HepG2 (cell line): ENCODE results near the gene PODXL. TPM values are rescaled to one million over a fixed set of nuclear protein-coding genes. Genes with fewer than 3 reads are reported as not detected.

ENCODE experiments used
- ATAC-seq: fragments of 200-7000 bp; cut with Tn5 transposase; 3 replicates; pipeline ENCODE4 v1.9.1; 2020; ENCODE audit warnings: mild to moderate bottlenecking, moderate library complexity
- BruUV-seq: library from RNA; stranded (reverse); fragments of 400-500 nt; replicated peaks from 2 replicates; lab custom pipeline; 2021; lab: Mats Ljungman, UMichigan
- CTCF ChIA-PET: fragments of 300-600 bp; formaldehyde crosslinking; extraction: SDS; loops from one replicate; lab custom pipeline; 2021; ENCODE audit warnings: low total read pairs, inconsistent platforms, low intra/inter-chr PET ratio; lab: Yijun Ruan, JAX
- POLR2A ChIA-PET: fragments of 350-600 bp; sonication (Branson Sonifier 250); formaldehyde crosslinking; loops from one replicate; lab custom pipeline; 2020; ENCODE audit warnings: antibody characterized with exemption, inconsistent platforms; lab: Yijun Ruan, JAX
- DNase-seq: peaks from one replicate; pipeline ENCODE4 v3.0.0-alpha.2; 2015; ENCODE audit warnings: low spot score
- FAIRE-seq: peaks from 3 replicates; lab custom pipeline; 2011; peaks lifted over from hg19 to GRCh38; lab: Jason Lieb, UNC
- H2AFZ ChIP-seq: one replicate; pipeline ENCODE4 v1.6.1; 2011; ENCODE audit warnings: low read length, inconsistent platforms
- H3K27ac ChIP-seq: fragments of 300-600 bp; 3 replicates; pipeline ENCODE4 v1.8.0; 2011; ENCODE audit warnings: mixed run types, mild to moderate bottlenecking, mixed read lengths, low read length, inconsistent platforms; ENCODE audit not compliant: insufficient read depth; ENCODE audit errors: extremely low read length
- H3K27me3 ChIP-seq, 2 experiments: fragments of 200-600 bp in 1 of 2; 2 replicates in 1 of 2; 3 replicates in 1 of 2; pipeline versions ENCODE4 v1.6.0 to v1.8.0; 2011; ENCODE audit warnings: low read length in 2 of 2, mild to moderate bottlenecking in 2 of 2, moderate library complexity in 2 of 2, inconsistent platforms in 1 of 2; ENCODE audit not compliant: insufficient read depth in 2 of 2, control insufficient read depth in 1 of 2
- H3K36me3 ChIP-seq, 2 experiments: fragments of 200-600 bp in 1 of 2; replicated peaks in 1 of 2; 2 replicates in 1 of 2; 3 replicates in 1 of 2; pipeline versions ENCODE4 v1.5.1 to v1.8.0; 2011; ENCODE audit warnings: low read length in 2 of 2, inconsistent platforms in 1 of 2; ENCODE audit not compliant: insufficient read depth in 2 of 2, control insufficient read depth in 1 of 2
- H3K4me1 ChIP-seq: 2 replicates; pipeline ENCODE4 v1.5.1; 2012; ENCODE audit warnings: low read length, inconsistent platforms; ENCODE audit not compliant: insufficient read depth
- H3K4me2 ChIP-seq: 2 replicates; pipeline ENCODE4 v1.6.0; 2011; ENCODE audit warnings: low read depth, low read length, inconsistent platforms
- H3K4me3 ChIP-seq, 3 experiments: fragments of 200-600 bp in 1 of 3; sonication (generic), shearing (Covaris generic) in 1 of 3; replicated peaks in 1 of 3; 2 replicates each; pipeline ENCODE4 v1.5.1; 2011 to 2016; ENCODE audit warnings: low read length in 3 of 3, inconsistent platforms in 2 of 3, low read depth in 2 of 3, mild to moderate bottlenecking in 2 of 3, control low read depth in 1 of 3, mixed read lengths in 1 of 3; ENCODE audit not compliant: insufficient read depth in 1 of 3
- H3K79me2 ChIP-seq: one replicate; pipeline ENCODE4 v1.6.1; 2011; ENCODE audit warnings: low read length, inconsistent platforms; ENCODE audit not compliant: insufficient read depth
- H3K9ac ChIP-seq: 2 replicates; pipeline ENCODE4 v1.6.0; 2011; ENCODE audit warnings: mild to moderate bottlenecking, low read depth, low read length, inconsistent platforms; ENCODE audit not compliant: insufficient read depth
- H3K9me3 ChIP-seq: 2 replicates; pipeline ENCODE4 v1.5.1; 2012; ENCODE audit warnings: mild to moderate bottlenecking, low read length
- H4K20me1 ChIP-seq: 2 replicates; pipeline ENCODE4 v1.6.0; 2011; ENCODE audit warnings: inconsistent platforms, mild to moderate bottlenecking, low read length, moderate library complexity; ENCODE audit not compliant: insufficient read depth
- ATF2 ChIP-seq: sonication (generic); formaldehyde crosslinking; IDR thresholded peaks from 2 replicates; pipeline ENCODE4 v1.4.0; 2020; ENCODE audit warnings: missing genetic modification reagents
- ATF4 ChIP-seq, 2 experiments: fragments of 450-650 bp in 1 of 2; sonication (generic) in 1 of 2; formaldehyde crosslinking; IDR thresholded peaks; 2 replicates each; pipeline versions ENCODE4 v1.5.0 to v1.8.0; 2020 to 2022; ENCODE audit warnings: mild to moderate bottlenecking in 1 of 2, missing genetic modification reagents in 1 of 2
- CERS6 ChIP-seq: sonication (generic); formaldehyde crosslinking; IDR thresholded peaks from 2 replicates; pipeline ENCODE4 v1.5.0; 2020; ENCODE audit warnings: missing genetic modification reagents
- FOXP1 ChIP-seq, 2 experiments: fragments of 450-650 bp in 1 of 2; IDR thresholded peaks; 2 replicates each; pipeline ENCODE4 v1.6.1; 2017 to 2018; ENCODE audit warnings: antibody characterized with exemption in 1 of 2
- HES4 ChIP-seq: sonication (generic); formaldehyde crosslinking; IDR thresholded peaks from 2 replicates; pipeline ENCODE4 v1.9.0; 2021; ENCODE audit warnings: mild to moderate bottlenecking, missing genetic modification reagents, borderline replicate concordance
- JARID2 ChIP-seq: sonication (generic); formaldehyde crosslinking; IDR thresholded peaks from 2 replicates; pipeline ENCODE4 v1.8.1; 2023; ENCODE audit warnings: missing genetic modification reagents, inconsistent platforms; ENCODE audit not compliant: insufficient replicate concordance
- MIER3 ChIP-seq: IDR thresholded peaks from 2 replicates; pipeline ENCODE4 v1.6.1; 2016; ENCODE audit warnings: missing compliant biosample characterization, borderline replicate concordance
- RBM22 ChIP-seq: fragments of 200-400 bp; formaldehyde crosslinking; optimal IDR thresholded peaks from 2 replicates; pipeline ENCODE3; 2017; ENCODE audit warnings: mild to moderate bottlenecking, low read length, moderate library complexity
- RFX1 ChIP-seq: fragments of 450-650 bp; IDR thresholded peaks from 2 replicates; pipeline ENCODE4 v1.6.1; 2017
- TAF1 ChIP-seq: sonication (generic); formaldehyde crosslinking; IDR thresholded peaks from 2 replicates; pipeline ENCODE4 v1.4.0; 2020; ENCODE audit warnings: missing genetic modification reagents
- TBX2 ChIP-seq: sonication (generic); formaldehyde crosslinking; IDR thresholded peaks from 2 replicates; pipeline ENCODE4 v1.5.0; 2020; ENCODE audit warnings: missing genetic modification reagents, mild to moderate bottlenecking, borderline replicate concordance
- ZBTB1 ChIP-seq: sonication (generic); formaldehyde crosslinking; IDR thresholded peaks from 2 replicates; pipeline ENCODE4 v1.4.0; 2020; ENCODE audit warnings: missing genetic modification reagents, borderline replicate concordance
- ZFP62 ChIP-seq: sonication (generic); formaldehyde crosslinking; IDR thresholded peaks from 2 replicates; pipeline ENCODE4 v1.4.0; 2020; ENCODE audit warnings: missing genetic modification reagents
- ZKSCAN8 ChIP-seq: IDR thresholded peaks from 2 replicates; pipeline ENCODE4 v1.6.1; 2016; ENCODE audit warnings: borderline replicate concordance, missing genetic modification reagents, missing compliant biosample characterization
- ZNF121 ChIP-seq: sonication (generic); formaldehyde crosslinking; IDR thresholded peaks from 2 replicates; pipeline ENCODE4 v1.5.0; 2020; ENCODE audit warnings: mild to moderate bottlenecking, missing genetic modification reagents
- ZNF143 ChIP-seq: sonication (generic); formaldehyde crosslinking; IDR thresholded peaks from 2 replicates; pipeline ENCODE4 v1.4.0; 2020; ENCODE audit warnings: missing genetic modification reagents
- ZNF180 ChIP-seq: sonication (generic); formaldehyde crosslinking; IDR thresholded peaks from 2 replicates; pipeline ENCODE4 v1.4.0; 2020; ENCODE audit warnings: low read depth, missing genetic modification reagents, borderline replicate concordance
- ZNF317 ChIP-seq: sonication (generic); formaldehyde crosslinking; IDR thresholded peaks from 2 replicates; pipeline ENCODE4 v1.5.0; 2020; ENCODE audit warnings: mild to moderate bottlenecking, missing genetic modification reagents
- ZNF441 ChIP-seq: sonication (generic); formaldehyde crosslinking; IDR thresholded peaks from 2 replicates; pipeline ENCODE4 v1.7.0; 2021; ENCODE audit warnings: missing genetic modification reagents, borderline replicate concordance
- ZNF775 ChIP-seq: sonication (generic); formaldehyde crosslinking; IDR thresholded peaks from 2 replicates; pipeline ENCODE4 v1.4.0; 2020; ENCODE audit warnings: missing genetic modification reagents, mild to moderate bottlenecking, moderate library complexity, borderline replicate concordance
- WGBS: methylation state at CpG from one replicate; pipeline ENCODE4 v1.1.6; 2017; ENCODE audit warnings: low lambda C conversion rate; 5-methylcytosine and 5-hydroxymethylcytosine counted together
- in situ Hi-C: cut with HindIII; loops from 2 replicates; pipeline ENCODE4 v1.10.0; 2017; ENCODE audit warnings: low pct_unique_long_range_greater_than_20kb; ENCODE audit not compliant: extremely low pct_ligation_motif_present
- intact Hi-C: fragments of 100-400 bp; cut with micrococcal nuclease; formaldehyde crosslinking; loops from one replicate; pipeline ENCODE4 v1.10.0; 2022; ENCODE audit not compliant: unreplicated experiment
- polyA plus RNA-seq, 8 experiments: library from polyadenylated mRNA; depleted of rRNA in 3 of 8; stranded (reverse) in 7 of 8; unstranded in 1 of 8; fragments of >200 nt; fragmentation: Illumina TruSeq in 4 of 8; extraction: Trizol in 4 of 8; gene quantifications; 2 replicates each; pipeline versions ENCODE4 v1.2.1 to v1.2.3, GENCODE V29; 2011 to 2016; ENCODE audit warnings: low read depth in 4 of 8, missing spikeins in 1 of 8, mixed read lengths in 1 of 8; ENCODE audit not compliant: insufficient read depth in 1 of 8
- total RNA-seq, 5 experiments: library from RNA; depleted of rRNA; stranded (reverse); fragments of >200 nt; fragmentation: Illumina TruSeq; extraction: Trizol; gene quantifications; 2 replicates each; pipeline ENCODE4 v1.2.3, GENCODE V29; 2016; ENCODE audit warnings: low read depth in 1 of 5

PODXL gene
- total and polyA plus RNA-seq, 2 of the 13 experiments (the other 11 are each of a cell fraction or from before 2014, with no cell fraction given) = 0.22 to 0.54 TPM

GRCh38 chr7:131502810-131503508, 53.5 kb downstream of the PODXL start (continued):
- TF ChIP-seq ZNF121 (peak; percentile 67), ZKSCAN8 (no peak), ZNF143 (CRISPR knock-in tag) (peak; percentile 87), MIER3 (CRISPR knock-in tag) (no peak), JARID2 (CRISPR knock-in tag) (no peak), ZNF775 (CRISPR knock-in tag) (no peak), ZNF180 (CRISPR knock-in tag) (no peak), CERS6 (CRISPR knock-in tag) (no peak), ZFP62 (CRISPR knock-in tag) (no peak)
- TF ChIP-seq, all 625 proteins: peak for 38

- no peak overlapping the region for H3K9ac ChIP-seq
- no peak overlapping the region for H3K4me2 ChIP-seq
- H3K36me3 ChIP-seq = peaks cover 2 to 10% of the 10 kb centered on the region in 2 experiments; a peak in 3 of 5 replicates
- no peaks in the 10 kb centered on the region for H3K27me3 ChIP-seq
- no peaks in the 10 kb centered on the region for H3K9me3 ChIP-seq
- no peak overlapping the region for H3K4me3 ChIP-seq
- ChIA-PET CTCF (no interaction called here), POLR2A (no interaction called here)
- no peaks in the 10 kb centered on the region for H3K79me2 ChIP-seq
- DNase-seq (no peak), FAIRE-seq (no peak), ATAC-seq (no peak)
- 85% methylated on average over 13 of the region's 14 CpGs for WGBS
- no peak overlapping the region for H3K27ac ChIP-seq
- H3K4me1 ChIP-seq = peaks cover 29% of the 10 kb centered on the region
- in situ Hi-C loops = loop anchor here (10.0 kb wide), 1 partner anchor 153 kb away; no protein-coding TSS in a partner anchor
- intact Hi-C loops = no loop called here
- no TSS peak for BruUV-seq
- H4K20me1 ChIP-seq = no peaks in the 10 kb centered on the region
- H2AFZ ChIP-seq = no peak overlapping the region
- TF ChIP-seq ATF2 (CRISPR knock-in tag) (no peak), ATF4 (CRISPR knock-in tag; IDR thresholded peaks at IDR 0.05) (no peak), ZNF441 (CRISPR knock-in tag) (no peak), FOXP1 (IDR thresholded peaks at IDR 0.05) (no peak), FOXP1 (CRISPR knock-in tag; IDR thresholded peaks at IDR 0.05) (no peak), HES4 (CRISPR knock-in tag) (no peak), ZBTB1 (CRISPR knock-in tag) (no peak), TAF1 (CRISPR knock-in tag) (no peak), ZNF317 (CRISPR knock-in tag) (no peak), RFX1 (no peak), TBX2 (CRISPR knock-in tag) (0 out of 2 replicates have a peak, but pooled peaks have one; percentile 8), RBM22 (peak; percentile 2)
Observed at GRCh38 chr7:131501930-131502685, 54.3 kb downstream of the PODXL start.
